Ishikawa (cell line): Measurements from ENCODE around the gene CRHBP.

Experiments used
- CEBPB ChIP-seq: IDR thresholded peaks from 2 replicates; pipeline ENCODE4 v1.6.1; 2012
- CREB1 ChIP-seq: IDR thresholded peaks from 2 replicates; pipeline ENCODE4 v1.6.1; 2012; ENCODE audit warnings: low read depth
- EGR1 ChIP-seq: IDR thresholded peaks from 2 replicates; pipeline ENCODE4 v1.6.1; 2012
- EP300 ChIP-seq: IDR thresholded peaks from 2 replicates; pipeline ENCODE4 v1.6.1; 2012; ENCODE audit warnings: borderline replicate concordance
- FOXM1 ChIP-seq: IDR thresholded peaks from 2 replicates; pipeline ENCODE4 v1.6.1; 2012; ENCODE audit warnings: low read depth, borderline replicate concordance
- MAX ChIP-seq: IDR thresholded peaks from 2 replicates; pipeline ENCODE4 v1.6.1; 2012
- NFIC ChIP-seq: IDR thresholded peaks from 2 replicates; pipeline ENCODE4 v1.6.1; 2012
- RAD21 ChIP-seq: IDR thresholded peaks from 2 replicates; pipeline ENCODE4 v1.6.1; 2012; ENCODE audit warnings: low read depth
- REST ChIP-seq: IDR thresholded peaks from 2 replicates; pipeline ENCODE4 v1.6.1; 2012; ENCODE audit warnings: low read depth, mild to moderate bottlenecking
- TAF1 ChIP-seq: IDR thresholded peaks from 2 replicates; pipeline ENCODE4 v1.6.1; 2012; ENCODE audit warnings: low read depth, mild to moderate bottlenecking
- TCF12 ChIP-seq: IDR thresholded peaks from 2 replicates; pipeline ENCODE4 v1.6.1; 2012; ENCODE audit warnings: low read depth
- TEAD4 ChIP-seq: IDR thresholded peaks from 2 replicates; pipeline ENCODE4 v1.6.1; 2012
- USF1 ChIP-seq: IDR thresholded peaks from 2 replicates; pipeline ENCODE4 v1.6.1; 2012
- YY1 ChIP-seq: IDR thresholded peaks from 2 replicates; pipeline ENCODE4 v1.6.1; 2012; ENCODE audit warnings: low read depth
- ZBTB7A ChIP-seq: IDR thresholded peaks from 2 replicates; pipeline ENCODE4 v1.6.1; 2012; ENCODE audit warnings: low read depth

Gene CRHBP

GRCh38 chr5:76926329-76927105, 26.3 kb upstream of the CRHBP start:
- TF ChIP-seq NFIC (no peak), ZBTB7A (no peak), TAF1 (no peak), TCF12 (no peak), FOXM1 (no peak), CREB1 (no peak), USF1 (no peak), YY1 (no peak), EP300 (no peak), MAX (no peak), CEBPB (no peak), RAD21 (no peak), EGR1 (no peak), REST (no peak)

- TF ChIP-seq NFIC (no peak), ZBTB7A (no peak), RAD21 (no peak), TEAD4 (no peak), USF1 (no peak), FOXM1 (no peak), CREB1 (no peak), TAF1 (no peak), EGR1 (no peak), MAX (no peak), YY1 (no peak), CEBPB (no peak)
Observed at GRCh38 chr5:76927961-76928360, 24.9 kb upstream of the CRHBP start.

GRCh38 chr5:76930083-76930482, 22.8 kb upstream of the CRHBP start:
- TF ChIP-seq CREB1, result no peak
- TF ChIP-seq TCF12, result no peak
- no peak for TF ChIP-seq ZBTB7A
- no peak for TF ChIP-seq YY1
- no peak for TF ChIP-seq TAF1
- no peak for TF ChIP-seq USF1
- TF ChIP-seq FOXM1, result no peak
- no peak for TF ChIP-seq MAX
- no peak for TF ChIP-seq TEAD4
- no peak for TF ChIP-seq EGR1
- no peak for TF ChIP-seq CEBPB
- no peak for TF ChIP-seq EP300
- TF ChIP-seq NFIC, result no peak
- TF ChIP-seq REST, result no peak
- TF ChIP-seq RAD21, result no peak

GRCh38 chr5:76938177-76938576, 14.7 kb upstream of the CRHBP start:
- TF ChIP-seq CREB1, result no peak
- TF ChIP-seq RAD21, result no peak
- no peak for TF ChIP-seq TCF12
- TF ChIP-seq CEBPB, result no peak
- TF ChIP-seq FOXM1, result no peak
- TF ChIP-seq TEAD4, result no peak
- no peak for TF ChIP-seq YY1
- no peak for TF ChIP-seq EGR1
- TF ChIP-seq REST, result no peak
- no peak for TF ChIP-seq MAX
- no peak for TF ChIP-seq EP300
- TF ChIP-seq USF1, result no peak
- no peak for TF ChIP-seq NFIC
- no peak for TF ChIP-seq TAF1
- TF ChIP-seq ZBTB7A, result no peak
